Skeletal muscle cell (primary cell): ENCODE data around the gene ZBTB21.
A peak's percentile ranks its signal among the peaks of the same experiment; 100 is the strongest.

Source experiments
- DNase-seq: peaks from one replicate; pipeline ENCODE4 v3.0.0-alpha.2; 2010; ENCODE audit warnings: low read depth
- H3K4me3 ChIP-seq: 2 replicates; pipeline ENCODE4 v1.5.1; 2011; ENCODE audit warnings: low read depth, mild to moderate bottlenecking, control low read depth, low read length, moderate library complexity

Gene ZBTB21

GRCh38 chr21:42041246-42041645 is 31.1 kb upstream of the ZBTB21 start:
- no peak overlapping the region for H3K4me3 ChIP-seq
- DNase-seq: no peak

- DNase-seq: peak; percentile 99
- H3K4me3 ChIP-seq: no peak overlapping the region
Measured at GRCh38 chr21:42040411-42041180, 30.4 kb upstream of the ZBTB21 start.

- H3K4me3 ChIP-seq: no peak overlapping the region
- peak; percentile 64 for DNase-seq
Measured at GRCh38 chr21:42039911-42040351, 29.8 kb upstream of the ZBTB21 start.

GRCh38 chr21:42039470-42039901 is 29.3 kb upstream of the ZBTB21 start:
- peak; percentile 60 for DNase-seq
- no peak overlapping the region for H3K4me3 ChIP-seq

GRCh38 chr21:42038826-42039425 is 28.8 kb upstream of the ZBTB21 start:
- H3K4me3 ChIP-seq: no peak overlapping the region
- DNase-seq: no peak

GRCh38 chr21:42038393-42038792 is 28.2 kb upstream of the ZBTB21 start:
- no peak for DNase-seq
- no peak overlapping the region for H3K4me3 ChIP-seq

GRCh38 chr21:42037943-42038342 is 27.8 kb upstream of the ZBTB21 start:
- no peak for DNase-seq
- no peak overlapping the region for H3K4me3 ChIP-seq

GRCh38 chr21:42037516-42037915 is 27.4 kb upstream of the ZBTB21 start:
- DNase-seq: no peak
- no peak overlapping the region for H3K4me3 ChIP-seq

- no peak for DNase-seq
- no peak overlapping the region for H3K4me3 ChIP-seq
Measured at GRCh38 chr21:42036313-42036712, 26.2 kb upstream of the ZBTB21 start.

- H3K4me3 ChIP-seq: no peak overlapping the region
- DNase-seq: no peak
Measured at GRCh38 chr21:42032968-42033367, 22.8 kb upstream of the ZBTB21 start.

GRCh38 chr21:42032266-42032665 is 22.1 kb upstream of the ZBTB21 start:
- H3K4me3 ChIP-seq: no peak overlapping the region
- no peak for DNase-seq

- DNase-seq: no peak
- no peak overlapping the region for H3K4me3 ChIP-seq
Measured at GRCh38 chr21:42031816-42032215, 21.7 kb upstream of the ZBTB21 start.

GRCh38 chr21:42031241-42031640 is 21.1 kb upstream of the ZBTB21 start:
- no peak overlapping the region for H3K4me3 ChIP-seq

GRCh38 chr21:42030311-42030710 is 20.2 kb upstream of the ZBTB21 start:
- DNase-seq: no peak
- H3K4me3 ChIP-seq: no peak overlapping the region

More at GRCh38 chr21:42031241-42031640, 21.1 kb upstream of the ZBTB21 start:
- DNase-seq: no peak

- no peak for DNase-seq
- H3K4me3 ChIP-seq: no peak overlapping the region
Measured at GRCh38 chr21:42028766-42029425, 18.7 kb upstream of the ZBTB21 start.

GRCh38 chr21:42027822-42028765 is 17.9 kb upstream of the ZBTB21 start:
- no peak overlapping the region for H3K4me3 ChIP-seq
- no peak for DNase-seq

- DNase-seq: no peak
- no peak overlapping the region for H3K4me3 ChIP-seq
Measured at GRCh38 chr21:42027085-42027821, 17.1 kb upstream of the ZBTB21 start.

GRCh38 chr21:42026082-42026435 is 15.9 kb upstream of the ZBTB21 start:
- no peak overlapping the region for H3K4me3 ChIP-seq
- no peak for DNase-seq
